GM12878 (cell line): ENCODE results near the gene SF3A1. TPM values are rescaled to one million over a fixed set of nuclear protein-coding genes. Genes with fewer than 3 reads are reported as not detected.
A peak's percentile ranks its signal among the peaks of the same experiment; 100 is the strongest.

ENCODE experiments used
- ATAC-seq: fragments of 200-7000 bp; cut with Tn5 transposase; 3 replicates; pipeline ENCODE4 v1.9.1; 2020; ENCODE audit warnings: mild to moderate bottlenecking, moderate library complexity
- BruUV-seq: library from RNA; stranded (reverse); fragments of 400-500 nt; replicated peaks from 2 replicates; lab custom pipeline; 2021; lab: Mats Ljungman, UMichigan
- CTCF ChIA-PET: fragments of 300-600 bp; sonication (Branson Sonifier 250); formaldehyde crosslinking; extraction: SDS; loops from one replicate; lab custom pipeline; 2021; ENCODE audit warnings: inconsistent platforms; lab: Yijun Ruan, JAX
- POLR2A ChIA-PET: fragments of 350-600 bp; formaldehyde crosslinking; extraction: SDS; loops from one replicate; lab custom pipeline; 2021; ENCODE audit warnings: inconsistent platforms; lab: Charles Lee
- RAD21 ChIA-PET: fragments of 300-600 bp; sonication (Branson Sonifier 250); formaldehyde crosslinking; loops from one replicate; lab custom pipeline; 2023; ENCODE audit warnings: antibody characterized with exemption; ENCODE audit not compliant: unreplicated experiment; lab: Charles Lee
- SMC1A ChIA-PET: fragments of 300-600 bp; sonication (Branson Sonifier 250); formaldehyde crosslinking; loops from one replicate; lab custom pipeline; 2023; ENCODE audit not compliant: unreplicated experiment, uncharacterized antibody; lab: Charles Lee
- DNase-seq: peaks from one replicate; pipeline ENCODE4 v3.0.0-alpha.2; 2011; ENCODE audit warnings: low read depth, low spot score
- FAIRE-seq: peaks from 3 replicates; lab custom pipeline; 2011; peaks lifted over from hg19 to GRCh38; lab: Jason Lieb, UNC
- H2AFZ ChIP-seq: 2 replicates; pipeline ENCODE4 v1.6.0; 2011; ENCODE audit warnings: low read depth, low read length, control low read depth; ENCODE audit not compliant: control insufficient read depth
- H3K27ac ChIP-seq: 2 replicates; pipeline ENCODE4 v1.5.1; 2011; ENCODE audit warnings: control low read depth; ENCODE audit not compliant: control insufficient read depth, insufficient read depth
- H3K27me3 ChIP-seq, 2 experiments: replicated peaks in 1 of 2; 2 replicates each; pipeline versions ENCODE4 v1.6.0 to v1.6.1; 2011; ENCODE audit warnings: low read length in 1 of 2; ENCODE audit not compliant: control insufficient read depth in 2 of 2, insufficient read depth in 2 of 2
- H3K36me3 ChIP-seq, 2 experiments: 2 replicates each; pipeline ENCODE4 v1.5.1; 2011; ENCODE audit warnings: low read length in 1 of 2; ENCODE audit not compliant: control insufficient read depth in 2 of 2, insufficient read depth in 2 of 2
- H3K4me1 ChIP-seq: 2 replicates; pipeline ENCODE4 v1.6.1; 2011; ENCODE audit warnings: mild to moderate bottlenecking, low read length, moderate library complexity, mixed read lengths; ENCODE audit not compliant: control insufficient read depth, insufficient read depth
- H3K4me2 ChIP-seq: 2 replicates; pipeline ENCODE4 v1.6.0; 2011; ENCODE audit warnings: control low read depth; ENCODE audit not compliant: control insufficient read depth, insufficient read depth
- H3K4me3 ChIP-seq: fragments of 200-600 bp; sonication (generic); 2 replicates; pipeline ENCODE4 v1.5.1; 2016
- H3K79me2 ChIP-seq: 2 replicates; pipeline ENCODE4 v1.6.0; 2011; ENCODE audit warnings: low read length; ENCODE audit not compliant: control insufficient read depth, insufficient read depth
- H3K9ac ChIP-seq: 2 replicates; pipeline ENCODE4 v1.8.0; 2011; ENCODE audit warnings: low read length, control low read depth, mixed read lengths; ENCODE audit not compliant: control insufficient read depth, insufficient read depth
- H3K9me3 ChIP-seq: replicated peaks from 3 replicates; pipeline ENCODE4 v1.5.1; 2011; ENCODE audit warnings: mild to moderate bottlenecking, low read length; ENCODE audit not compliant: control insufficient read depth, insufficient read depth
- H4K20me1 ChIP-seq: 2 replicates; pipeline ENCODE4 v1.6.0; 2011; ENCODE audit not compliant: control insufficient read depth, insufficient read depth
- CBX5 ChIP-seq: sonication (generic); IDR thresholded peaks from 2 replicates; pipeline ENCODE4 v1.6.1; 2016; ENCODE audit warnings: low read depth, moderate library complexity, mild to moderate bottlenecking, inconsistent platforms
- EP300 ChIP-seq, 2 experiments: fragments of 150-350 bp in 1 of 2; IDR thresholded peaks; 2 replicates each; pipeline ENCODE4 v1.6.1; 2011 to 2012; ENCODE audit warnings: low read depth in 2 of 2, low read length in 2 of 2, borderline replicate concordance in 1 of 2, improper control_type of control experiment in 1 of 2, inconsistent platforms in 1 of 2; ENCODE audit not compliant: control insufficient read depth in 1 of 2
- IKZF1 ChIP-seq: fragments of 450-650 bp; conservative IDR thresholded peaks from 2 replicates; pipeline ENCODE4 v1.6.1; 2017; ENCODE audit warnings: antibody characterized with exemption, mild to moderate bottlenecking
- NBN ChIP-seq: fragments of 450-650 bp; IDR thresholded peaks from 2 replicates; pipeline ENCODE4 v1.6.1; 2016
- PAX5 ChIP-seq: IDR thresholded peaks from 2 replicates; pipeline ENCODE4 v1.6.1; 2011; ENCODE audit warnings: low read depth, low read length, borderline replicate concordance
- TBL1XR1 ChIP-seq: IDR thresholded peaks from 2 replicates; pipeline ENCODE4 v1.6.1; 2012; ENCODE audit warnings: low read depth, low read length, improper control_type of control experiment
- WGBS: methylation state at CpG from one replicate; pipeline ENCODE4 v1.1.6; 2016; ENCODE audit warnings: low lambda C conversion rate; ENCODE audit not compliant: insufficient replicate concordance, insufficient coverage; ENCODE audit errors: missing lambda C conversion rate; 5-methylcytosine and 5-hydroxymethylcytosine counted together
- in situ Hi-C: fragments of 300-500 bp; cut with MboI; formaldehyde crosslinking; loops from 9 replicates; pipeline ENCODE4 v1.14.3; 2018; ENCODE audit warnings: mixed read lengths
- intact Hi-C: fragments of 100-400 bp; cut with micrococcal nuclease; formaldehyde crosslinking; loops from one replicate; pipeline ENCODE4 v1.14.2; 2022; ENCODE audit not compliant: unreplicated experiment
- polyA plus RNA-seq, 11 experiments: library from polyadenylated mRNA; depleted of rRNA in 4 of 11; unstranded in 6 of 11; stranded (reverse) in 5 of 11; fragments of >200 nt; fragmentation: Nextera tagmentation in 4 of 11; fragmentation: Illumina TruSeq in 1 of 11; extraction: Ambion mirVana in 4 of 11; extraction: Trizol in 1 of 11; gene quantifications; 1 replicate in 1 of 11; 2 replicates in 10 of 11; pipeline versions ENCODE4 v1.2.1 to v1.2.3, GENCODE V29; 2011 to 2016; ENCODE audit warnings: inconsistent platforms in 2 of 11, missing spikeins in 2 of 11, low read depth in 1 of 11
- total RNA-seq, 4 experiments: library from RNA; depleted of rRNA in 3 of 4; stranded (reverse); fragments of >200 nt in 3 of 4; fragmentation: Illumina TruSeq in 1 of 4; extraction: Trizol in 1 of 4; gene quantifications; 2 replicates each; pipeline versions ENCODE4 v1.2.1 to v1.2.3, GENCODE V29; 2013 to 2021

Gene SF3A1
- total and polyA plus RNA-seq, 10 of the 15 experiments (the other 5 are each of a cell fraction or from before 2014, with no cell fraction given), result 10.4 to 239 (median 46.0) TPM

DNA sequence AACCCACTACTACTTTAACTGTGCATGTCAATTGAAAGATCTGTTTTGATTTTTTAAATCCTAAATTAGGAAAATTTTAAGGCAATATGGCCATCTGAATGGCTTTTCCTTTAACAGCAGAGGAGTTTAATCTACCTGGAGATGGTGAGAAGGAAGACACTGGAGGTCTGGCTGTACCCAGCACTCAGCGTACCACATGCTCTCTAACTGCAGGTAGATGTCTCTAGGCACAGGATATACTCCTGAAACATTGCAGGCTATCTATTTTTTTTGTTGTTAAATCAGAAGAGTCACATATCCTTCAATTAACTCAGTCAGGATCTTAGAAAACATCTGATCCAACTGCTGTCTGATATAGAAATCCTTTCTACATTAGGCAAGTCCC lies 50.1 kb downstream of the SF3A1 start:
- Histone ChIP-seq H3K9ac (peak overlapping the region; percentile 82), H3K4me2 (peak overlapping the region; percentile 99), H3K36me3 (peaks cover 10 to 19% of the 10 kb centered on the region in 2 experiments; a peak in 3 of 4 replicates), H3K79me2 (peaks cover 61% of the 10 kb centered on the region), H3K4me3 (peak overlapping the region; percentile 51; the same call in 1 of the 2 replicates), H3K27me3 (no peaks in the 10 kb centered on the region), H3K4me1 (peaks cover 96% of the 10 kb centered on the region), H3K27ac (peak overlapping the region; percentile 96), H4K20me1 (no peaks in the 10 kb centered on the region), H3K9me3 (no peaks in the 10 kb centered on the region), H2AFZ (no peak overlapping the region; the same call in 1 of the 2 replicates)
- 20% methylated on average over 1 of the region's 1 CpG for WGBS
- TF ChIP-seq NBN (no peak), CBX5 (no peak), IKZF1 (no peak), EP300 (IDR thresholded peaks at IDR 0.05; ENCODE audit: borderline replicate concordance in 1 of 2, control insufficient read depth in 1 of 2, low read depth in 2 of 2, low read length in 2 of 2) (no peak), PAX5 (no peak), TBL1XR1 (no peak)
- in situ Hi-C loops, result no loop called here
- ATAC-seq (no peak), FAIRE-seq (no peak), DNase-seq (no peak)
- intact Hi-C loops, result loop anchor here (2.0 kb wide), 1 partner anchor 18 kb away; the partner anchor contains the start of gene CASTOR1
- ChIA-PET CTCF (interaction anchor here (1.0 to 18.4 kb wide), 2 partner anchors 17 to 81 kb away, joined by 4 to 177 read pairs; partner anchors contain the start of genes CASTOR1 and RNF215), SMC1A (interaction anchor here (0.8 to 9.7 kb wide), 5 partner anchors 8 to 118 kb away, joined by 3 to 92 read pairs (median 6); partner anchors contain the start of genes CASTOR1 and TBC1D10A), POLR2A (interaction anchor here (0.8 to 16.1 kb wide), 4 partner anchors 8 to 117 kb away, joined by 3 to 198 read pairs (median 10); partner anchors contain the start of gene TBC1D10A), RAD21 (interaction anchor here (0.8 to 8.2 kb wide), 6 partner anchors 17 to 118 kb away, joined by 3 to 88 read pairs (median 4); partner anchors contain the start of genes CASTOR1, CCDC157, SF3A1 and TBC1D10A)
- BruUV-seq, result no TSS peak
